Osteocyte (in vitro differentiated cells): ENCODE results near the gene BANF2. TPM values are rescaled to one million over a fixed set of nuclear protein-coding genes. Genes with fewer than 3 reads are reported as not detected.
A peak's percentile ranks its signal among the peaks of the same experiment; 100 is the strongest.

Experiments used
- DNase-seq: peaks from one replicate; pipeline ENCODE4 v3.0.0; 2021; ENCODE audit warnings: mixed read lengths; ENCODE audit not compliant: unreplicated experiment; ENCODE audit errors: extremely low spot score
- H3K27ac Mint-ChIP-seq: one replicate; pipeline ENCODE4 v1.8.0; 2021; ENCODE audit warnings: mild to moderate bottlenecking, mixed read lengths; ENCODE audit not compliant: unreplicated experiment
- H3K27me3 Mint-ChIP-seq: one replicate; pipeline ENCODE4 v1.8.0; 2021; ENCODE audit warnings: mixed read lengths; ENCODE audit not compliant: unreplicated experiment
- H3K36me3 Mint-ChIP-seq: one replicate; pipeline ENCODE4 v1.8.0; 2021; ENCODE audit warnings: mixed read lengths; ENCODE audit not compliant: unreplicated experiment
- H3K4me1 Mint-ChIP-seq: one replicate; pipeline ENCODE4 v1.8.0; 2021; ENCODE audit warnings: mixed read lengths; ENCODE audit not compliant: unreplicated experiment
- H3K4me3 Mint-ChIP-seq: one replicate; pipeline ENCODE4 v1.8.0; 2021; ENCODE audit warnings: mild to moderate bottlenecking, moderate library complexity, mixed read lengths; ENCODE audit not compliant: unreplicated experiment
- H3K9me3 Mint-ChIP-seq: one replicate; pipeline ENCODE4 v1.8.0; 2021; ENCODE audit warnings: mixed read lengths; ENCODE audit not compliant: unreplicated experiment
- CTCF ChIP-seq: fragments of 200-600 bp; sonication (generic); IDR thresholded peaks from 2 replicates; pipeline ENCODE4 v1.5.0; 2021; ENCODE audit warnings: antibody characterized with exemption, mild to moderate bottlenecking, moderate library complexity
- total RNA-seq: library from RNA; stranded (reverse); gene quantifications from 2 replicates; pipeline ENCODE4 v1.2.1, GENCODE V29; 2021

Gene BANF2
- total RNA-seq, 1 donor from 2014 or later = not detected

GRCh38 chr20:17714597-17714996 is 14.8 kb downstream of the BANF2 start:
- Mint-ChIP-seq H3K4me3 (no peak overlapping the region), H3K4me1 (peaks cover 14% of the 10 kb centered on the region), H3K36me3 (no peaks in the 10 kb centered on the region), H3K27ac (no peak overlapping the region), H3K27me3 (peaks cover 7% of the 10 kb centered on the region), H3K9me3 (no peaks in the 10 kb centered on the region)
- no peak for DNase-seq
- TF ChIP-seq CTCF = no peak

GRCh38 chr20:17715075-17715474 is 15.3 kb downstream of the BANF2 start:
- H3K4me1 Mint-ChIP-seq = peaks cover 14% of the 10 kb centered on the region
- TF ChIP-seq CTCF = no peak
- DNase-seq = no peak
- H3K27ac Mint-ChIP-seq = no peak overlapping the region
- no peaks in the 10 kb centered on the region for H3K9me3 Mint-ChIP-seq
- no peaks in the 10 kb centered on the region for H3K36me3 Mint-ChIP-seq
- no peak overlapping the region for H3K4me3 Mint-ChIP-seq
- peaks cover 10% of the 10 kb centered on the region for H3K27me3 Mint-ChIP-seq

GRCh38 chr20:17716331-17716730 is 16.6 kb downstream of the BANF2 start:
- DNase-seq = no peak
- Mint-ChIP-seq H3K9me3 (no peaks in the 10 kb centered on the region), H3K27ac (no peak overlapping the region), H3K4me3 (no peak overlapping the region), H3K27me3 (peaks cover 13% of the 10 kb centered on the region), H3K36me3 (no peaks in the 10 kb centered on the region), H3K4me1 (peaks cover 4% of the 10 kb centered on the region)
- no peak for TF ChIP-seq CTCF

GRCh38 chr20:17720755-17721154 is 21.0 kb downstream of the BANF2 start:
- no peak for DNase-seq
- Mint-ChIP-seq H3K27me3 (peaks cover 21% of the 10 kb centered on the region), H3K4me1 (no peaks in the 10 kb centered on the region), H3K27ac (no peak overlapping the region), H3K4me3 (no peak overlapping the region), H3K9me3 (no peaks in the 10 kb centered on the region), H3K36me3 (no peaks in the 10 kb centered on the region)
- no peak for TF ChIP-seq CTCF

- H3K36me3 Mint-ChIP-seq = no peaks in the 10 kb centered on the region
- H3K4me3 Mint-ChIP-seq = no peak overlapping the region
- H3K27ac Mint-ChIP-seq = no peak overlapping the region
- H3K9me3 Mint-ChIP-seq = no peaks in the 10 kb centered on the region
- no peak for DNase-seq
- TF ChIP-seq CTCF = peak; percentile 11
- H3K4me1 Mint-ChIP-seq = no peaks in the 10 kb centered on the region
- peaks cover 24% of the 10 kb centered on the region for H3K27me3 Mint-ChIP-seq
Measured at GRCh38 chr20:17721802-17722486, 22.2 kb downstream of the BANF2 start.
